H9 (cell line): Measurements from ENCODE around the gene GRIK1. TPM values are rescaled to one million over a fixed set of nuclear protein-coding genes. Genes with fewer than 3 reads are reported as not detected.

Experiments used
- DNase-seq: peaks from one replicate; pipeline ENCODE4 v3.0.0-alpha.2; 2017
- H2AFZ ChIP-seq: one replicate; pipeline ENCODE4 v1.6.1; 2013; ENCODE audit warnings: mild to moderate bottlenecking, low read length, control low read depth, moderate library complexity
- H2AK5ac ChIP-seq: 2 replicates; pipeline ENCODE4 v1.6.1; 2013; ENCODE audit warnings: low read length, control low read depth, mixed read lengths; ENCODE audit not compliant: insufficient read length
- H2BK120ac ChIP-seq: one replicate; pipeline ENCODE4 v1.6.1; 2013; ENCODE audit warnings: low read depth, mild to moderate bottlenecking, low read length, control low read depth, inconsistent platforms; ENCODE audit not compliant: poor library complexity, severe bottlenecking
- H2BK12ac ChIP-seq: 2 replicates; pipeline ENCODE4 v1.6.1; 2013; ENCODE audit warnings: low read length, control low read depth, mixed read lengths, low read depth; ENCODE audit not compliant: insufficient read length
- H2BK15ac ChIP-seq: 2 replicates; pipeline ENCODE4 v1.6.1; 2013; ENCODE audit warnings: low read depth, low read length, control low read depth
- H2BK20ac ChIP-seq: one replicate; pipeline ENCODE4 v1.6.1; 2013; ENCODE audit warnings: low read depth, mild to moderate bottlenecking, low read length, control low read depth, inconsistent platforms; ENCODE audit not compliant: poor library complexity, severe bottlenecking
- H2BK5ac ChIP-seq: 2 replicates; pipeline ENCODE4 v1.6.1; 2013; ENCODE audit warnings: low read length, control low read depth, mixed read lengths; ENCODE audit not compliant: insufficient read length
- H3K14ac ChIP-seq: 2 replicates; pipeline ENCODE4 v1.6.1; 2013; ENCODE audit warnings: low read length, control low read depth; ENCODE audit not compliant: insufficient read depth
- H3K18ac ChIP-seq: 2 replicates; pipeline ENCODE4 v1.6.1; 2013; ENCODE audit warnings: low read depth, mild to moderate bottlenecking, mixed read lengths, low read length, control low read depth; ENCODE audit not compliant: insufficient read length
- H3K23ac ChIP-seq: 2 replicates; pipeline ENCODE4 v1.6.1; 2013; ENCODE audit warnings: low read length, control low read depth, mixed read lengths, low read depth; ENCODE audit not compliant: insufficient read length
- H3K23me2 ChIP-seq: 2 replicates; pipeline ENCODE4 v1.6.1; 2013; ENCODE audit warnings: low read depth, mild to moderate bottlenecking, mixed read lengths, low read length, control low read depth; ENCODE audit not compliant: insufficient read length, poor library complexity, severe bottlenecking
- H3K27ac ChIP-seq: 2 replicates; pipeline ENCODE4 v1.5.1; 2013; ENCODE audit warnings: low read length, control low read depth, mixed read lengths, low read depth; ENCODE audit not compliant: insufficient read length
- H3K27me3 ChIP-seq: 2 replicates; pipeline ENCODE4 v1.6.1; 2013; ENCODE audit warnings: low read length, control low read depth, inconsistent platforms; ENCODE audit not compliant: insufficient read depth
- H3K4ac ChIP-seq: 2 replicates; pipeline ENCODE4 v1.6.1; 2013; ENCODE audit warnings: low read depth, mild to moderate bottlenecking, control low read depth, inconsistent platforms, low read length, moderate library complexity
- H3K4me1 ChIP-seq: 2 replicates; pipeline ENCODE4 v1.6.1; 2013; ENCODE audit warnings: low read length, control low read depth, inconsistent platforms; ENCODE audit not compliant: insufficient read depth
- H3K4me2 ChIP-seq: 2 replicates; pipeline ENCODE4 v1.6.1; 2013; ENCODE audit warnings: low read length, control low read depth, mixed read lengths; ENCODE audit not compliant: insufficient read length, insufficient read depth
- H3K56ac ChIP-seq: 2 replicates; pipeline ENCODE4 v1.6.1; 2013; ENCODE audit warnings: low read depth, mild to moderate bottlenecking, mixed read lengths, low read length, control low read depth; ENCODE audit not compliant: insufficient read length
- H3K79me1 ChIP-seq: 2 replicates; pipeline ENCODE4 v1.6.1; 2013; ENCODE audit warnings: low read depth, mild to moderate bottlenecking, moderate library complexity, low read length, control low read depth, inconsistent platforms; ENCODE audit not compliant: insufficient read depth, poor library complexity, severe bottlenecking
- H3K79me2 ChIP-seq: 2 replicates; pipeline ENCODE4 v1.6.1; 2013; ENCODE audit warnings: low read length, control low read depth, inconsistent platforms; ENCODE audit not compliant: insufficient read depth
- H3K9ac ChIP-seq: 2 replicates; pipeline ENCODE4 v1.6.1; 2013; ENCODE audit warnings: low read length, control low read depth, mixed read lengths; ENCODE audit not compliant: insufficient read length; ENCODE audit errors: extremely low read depth
- H3K9me3 ChIP-seq: one replicate; pipeline ENCODE4 v1.6.1; 2013; ENCODE audit warnings: low read depth, low read length, inconsistent platforms; ENCODE audit not compliant: control insufficient read depth
- H3T11ph ChIP-seq: one replicate; pipeline ENCODE4 v1.6.1; 2013; ENCODE audit warnings: mild to moderate bottlenecking, low read length, control low read depth, inconsistent platforms
- H4K20me1 ChIP-seq: one replicate; pipeline ENCODE4 v1.6.1; 2013; ENCODE audit not compliant: control insufficient read depth, insufficient read length, insufficient read depth
- H4K5ac ChIP-seq: 2 replicates; pipeline ENCODE4 v1.6.1; 2013; ENCODE audit warnings: low read depth, mild to moderate bottlenecking, mixed read lengths, low read length, control low read depth; ENCODE audit not compliant: insufficient read length
- H4K8ac ChIP-seq: replicated peaks from 2 replicates; pipeline ENCODE4 v1.6.1; 2013; ENCODE audit warnings: low read length, control low read depth, mixed read lengths, low read depth; ENCODE audit not compliant: insufficient read length
- H4K91ac ChIP-seq: 2 replicates; pipeline ENCODE4 v1.6.1; 2013; ENCODE audit warnings: low read depth, mild to moderate bottlenecking, moderate library complexity, mixed read lengths, low read length, control low read depth; ENCODE audit not compliant: insufficient read length
- H3K27ac Mint-ChIP-seq, 3 experiments: 2 replicates in 2 of 3; 3 replicates in 1 of 3; pipeline ENCODE4 v1.8.0; 2020 to 2021; ENCODE audit warnings: mixed read lengths in 3 of 3, mild to moderate bottlenecking in 1 of 3, moderate library complexity in 1 of 3
- H3K27me3 Mint-ChIP-seq: 2 replicates; pipeline ENCODE4 v1.8.0; 2021; ENCODE audit warnings: low read depth, mild to moderate bottlenecking, moderate library complexity, mixed read lengths
- H3K36me3 Mint-ChIP-seq, 3 experiments: 2 replicates in 2 of 3; 3 replicates in 1 of 3; pipeline ENCODE4 v1.8.0; 2020 to 2021; ENCODE audit warnings: low read depth in 3 of 3, mixed read lengths in 3 of 3; ENCODE audit not compliant: insufficient read depth in 1 of 3
- H3K4me1 Mint-ChIP-seq, 2 experiments: 2 replicates each; pipeline ENCODE4 v1.8.0; 2020; ENCODE audit warnings: mixed read lengths in 2 of 2
- H3K4me3 Mint-ChIP-seq, 2 experiments: 2 replicates in 1 of 2; 3 replicates in 1 of 2; pipeline ENCODE4 v1.8.0; 2020 to 2021; ENCODE audit warnings: mild to moderate bottlenecking in 2 of 2, mixed read lengths in 2 of 2, moderate library complexity in 1 of 2
- H3K9me3 Mint-ChIP-seq, 2 experiments: 2 replicates in 1 of 2; 3 replicates in 1 of 2; pipeline ENCODE4 v1.8.0; 2020; ENCODE audit warnings: mild to moderate bottlenecking in 2 of 2, mixed read lengths in 2 of 2, moderate library complexity in 1 of 2
- WGBS: extraction: QIAGEN DNeasy Blood & Tissue Kit; methylation state at CpG from one replicate; pipeline ENCODE4 v1.1.7; 2013; ENCODE audit warnings: missing lambda C conversion rate, low lambda C conversion rate, mixed read lengths; ENCODE audit not compliant: insufficient read length; ENCODE audit errors: extremely low coverage; 5-methylcytosine and 5-hydroxymethylcytosine counted together
- total RNA-seq: library from RNA; stranded (reverse); gene quantifications from 2 replicates; pipeline ENCODE4 v1.2.1, GENCODE V29; 2021
- TF ChIP-seq, protein P1 (sequence below): fragments of 200-600 bp; sonication (generic); conservative IDR thresholded peaks from 3 replicates; pipeline ENCODE4 v1.8.0; 2021; ENCODE audit warnings: antibody characterized with exemption, mild to moderate bottlenecking

Gene GRIK1
- total RNA-seq, 1 experiment from 2014 or later, result not detected

DNA sequence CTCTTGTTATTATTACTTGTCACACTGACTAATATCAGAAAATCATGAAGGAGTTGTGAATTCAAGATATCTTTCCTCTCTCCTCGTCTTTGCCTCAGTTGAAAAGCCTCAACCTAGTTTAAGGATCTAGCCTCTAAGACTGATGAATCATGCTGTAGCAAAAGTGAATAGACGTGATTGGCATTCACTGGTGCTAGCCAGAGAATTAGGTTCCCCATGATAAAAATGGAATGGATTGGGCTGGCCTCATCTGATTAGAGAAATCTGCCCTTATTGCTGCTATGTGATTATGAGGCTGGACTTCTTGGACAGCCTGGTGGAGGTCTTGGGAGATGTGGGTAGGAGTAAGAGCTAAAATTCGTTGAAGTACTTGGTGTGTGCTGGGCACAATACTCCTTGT, 432.8 kb downstream of the GRIK1 start:
- Histone ChIP-seq H2BK20ac (no peak overlapping the region), H2BK5ac (no peak overlapping the region), H3K4ac (no peak overlapping the region), H4K8ac (no peak overlapping the region), H3K4me1 (no peaks in the 10 kb centered on the region), H3K14ac (no peak overlapping the region), H3T11ph (no peak overlapping the region), H3K27me3 (no peaks in the 10 kb centered on the region), H2AFZ (no peak overlapping the region), H4K5ac (no peak overlapping the region), H3K23me2 (no peaks in the 10 kb centered on the region), H4K20me1 (no peaks in the 10 kb centered on the region), H3K79me2 (no peaks in the 10 kb centered on the region), H3K56ac (no peak overlapping the region), H3K4me2 (no peak overlapping the region), H3K27ac (no peak overlapping the region), H2BK120ac (no peak overlapping the region), H4K91ac (no peak overlapping the region), H3K23ac (no peak overlapping the region), H2AK5ac (no peak overlapping the region), H3K18ac (no peak overlapping the region), H2BK15ac (no peak overlapping the region), H3K79me1 (no peaks in the 10 kb centered on the region), H3K9ac (no peak overlapping the region), H2BK12ac (no peak overlapping the region), H3K9me3 (no peaks in the 10 kb centered on the region)
- H3K27ac Mint-ChIP-seq, result no peak overlapping the region
- no peaks in the 10 kb centered on the region for H3K27me3 Mint-ChIP-seq
- H3K4me3 Mint-ChIP-seq, result no peak overlapping the region
- no CpG with 5 or more reads among the region's 3 CpGs for WGBS
- TF ChIP-seq, protein P1, sequence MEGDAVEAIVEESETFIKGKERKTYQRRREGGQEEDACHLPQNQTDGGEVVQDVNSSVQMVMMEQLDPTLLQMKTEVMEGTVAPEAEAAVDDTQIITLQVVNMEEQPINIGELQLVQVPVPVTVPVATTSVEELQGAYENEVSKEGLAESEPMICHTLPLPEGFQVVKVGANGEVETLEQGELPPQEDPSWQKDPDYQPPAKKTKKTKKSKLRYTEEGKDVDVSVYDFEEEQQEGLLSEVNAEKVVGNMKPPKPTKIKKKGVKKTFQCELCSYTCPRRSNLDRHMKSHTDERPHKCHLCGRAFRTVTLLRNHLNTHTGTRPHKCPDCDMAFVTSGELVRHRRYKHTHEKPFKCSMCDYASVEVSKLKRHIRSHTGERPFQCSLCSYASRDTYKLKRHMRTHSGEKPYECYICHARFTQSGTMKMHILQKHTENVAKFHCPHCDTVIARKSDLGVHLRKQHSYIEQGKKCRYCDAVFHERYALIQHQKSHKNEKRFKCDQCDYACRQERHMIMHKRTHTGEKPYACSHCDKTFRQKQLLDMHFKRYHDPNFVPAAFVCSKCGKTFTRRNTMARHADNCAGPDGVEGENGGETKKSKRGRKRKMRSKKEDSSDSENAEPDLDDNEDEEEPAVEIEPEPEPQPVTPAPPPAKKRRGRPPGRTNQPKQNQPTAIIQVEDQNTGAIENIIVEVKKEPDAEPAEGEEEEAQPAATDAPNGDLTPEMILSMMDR, result no peak
- H3K36me3 Mint-ChIP-seq, result no peaks in the 10 kb centered on the region
- no peak for DNase-seq
- H3K4me1 Mint-ChIP-seq, result 0 out of 4 replicates have a peak, but pooled peaks cover 0 to 4% of the 10 kb centered on the region in 2 experiments
- H3K9me3 Mint-ChIP-seq, result no peaks in the 10 kb centered on the region; a peak in 1 of 5 replicates
